Ovary (tissue), 9 donors: Measurements from ENCODE around the gene ATP5PB. TPM values are rescaled to one million over a fixed set of nuclear protein-coding genes. Genes with fewer than 3 reads are reported as not detected.
A peak's percentile ranks its signal among the peaks of the same experiment; 100 is the strongest.

ENCODE experiments used
- DNase-seq, 5 donors: peaks; one replicate each; pipeline ENCODE4 v3.0.0-alpha.2; 2019 to 2020
- H3K27ac ChIP-seq, 2 donors: fragments of 200-600 bp; one replicate each; pipeline versions ENCODE4 v1.5.1 to v1.8.0; 2019 to 2022
- H3K27me3 ChIP-seq: fragments of 200-600 bp; one replicate; pipeline ENCODE4 v1.8.0; 2022
- H3K36me3 ChIP-seq: fragments of 200-600 bp; sonication (generic); one replicate; pipeline ENCODE4 v1.5.1; 2019
- H3K4me1 ChIP-seq: one replicate; pipeline ENCODE4 v1.8.1; 2013; ENCODE audit warnings: mild to moderate bottlenecking, moderate library complexity; ENCODE audit not compliant: insufficient read depth
- H3K4me3 ChIP-seq: fragments of 200-600 bp; sonication (generic); one replicate; pipeline ENCODE4 v1.5.1; 2017
- H3K9me3 ChIP-seq, 2 donors: fragments of 200-600 bp in 1 of 2; sonication (generic) in 1 of 2; one replicate each; pipeline versions ENCODE4 v1.5.1 to v1.8.1; 2013 to 2019; ENCODE audit warnings: mild to moderate bottlenecking in 1 of 2, moderate library complexity in 1 of 2
- CTCF ChIP-seq, 3 donors: fragments of 450-650 bp in 2 of 3; fragments of 200-600 bp in 1 of 3; IDR thresholded peaks; one replicate each; pipeline versions ENCODE4 v1.5.1 to v1.8.0; 2016 to 2022; ENCODE audit warnings: antibody characterized with exemption in 3 of 3, mild to moderate bottlenecking in 1 of 3
- EP300 ChIP-seq: sonication (generic); formaldehyde crosslinking; IDR thresholded peaks from one replicate; pipeline ENCODE4 v1.6.1; 2017; ENCODE audit warnings: antibody characterized with exemption
- POLR2A ChIP-seq: fragments of 450-650 bp; IDR thresholded peaks from one replicate; pipeline ENCODE4 v1.6.1; 2017; ENCODE audit warnings: antibody characterized with exemption, mild to moderate bottlenecking, moderate library complexity
- WGBS, 3 donors: extraction: QIAGEN DNeasy Blood & Tissue Kit in 1 of 3; methylation state at CpG; one replicate each; pipeline versions ENCODE4 v1.1.5 to v1.1.7; 2013 to 2017; 5-methylcytosine and 5-hydroxymethylcytosine counted together
- intact Hi-C, 4 donors: fragments of 100-400 bp; cut with DNase I; formaldehyde crosslinking; loops; one replicate each; pipeline versions ENCODE4 v1.11.0 to v1.15.1; 2022 to 2023
- polyA plus RNA-seq, 2 donors: library from polyadenylated mRNA; stranded (reverse); fragments of 200-250 nt in 1 of 2; fragments of 350-450 nt in 1 of 2; fragmentation: Illumina TruSeq in 1 of 2; extraction: RNeasy Lipid Tissue Mini Kit (QIAGEN cat#74804) in 1 of 2; gene quantifications; one replicate each; pipeline ENCODE4 v1.2.3, GENCODE V29; 2013 to 2014
- total RNA-seq, 7 donors: library from RNA; depleted of rRNA in 2 of 7; stranded (reverse); fragments of >200 nt in 2 of 7; fragmentation: NEBNext Ultra II Directional in 3 of 7; extraction: Animal tissue kit (Norgen Biotek cat#: 25700) in 3 of 7; gene quantifications; one replicate each; pipeline versions ENCODE4 v1.1.0 to v1.2.4, GENCODE V29; 2016 to 2023
- donor health status: DM: no; HTN: no; CAD: no; lungs with moderate emphysema.
- donor health status: DM: no; HTN: no; CAD: no.
- donor health status: Bipolar disorder and iron deficiency.
- donor health status: DM: yes; HTN: yes; CAD: no.
- donor health status: DM: no; HTN: no; CAD: no.
- donor health status: DM: yes; HTN: yes; CAD: no.

Gene ATP5PB
- total and polyA plus RNA-seq, 9 donors = 125 to 277 (median 142) TPM

- H3K36me3 ChIP-seq = no peaks in the 10 kb centered on the region
- peaks cover 4% of the 10 kb centered on the region for H3K4me1 ChIP-seq
- H3K9me3 ChIP-seq = no peaks in the 10 kb centered on the region
- peak overlapping the region in 1 of 2 donors; percentile 28 for H3K27ac ChIP-seq
- no peak for TF ChIP-seq EP300
- TF ChIP-seq CTCF (IDR thresholded peaks at IDR 0.05) = no peak
- TF ChIP-seq POLR2A = no peak
- DNase-seq = no peak
- no peaks in the 10 kb centered on the region for H3K27me3 ChIP-seq
- H3K4me3 ChIP-seq = no peak overlapping the region
- intact Hi-C loops = no loop called here
- WGBS, 3 donors = 45 to 67% (median 51%) methylated on average over 2 of the region's 2 CpGs
Measured at GRCh38 chr1:111476761-111477309, 27.6 kb downstream of the ATP5PB start.

GRCh38 chr1:111480674-111481073, 31.4 kb downstream of the ATP5PB start:
- no peaks in the 10 kb centered on the region for H3K9me3 ChIP-seq
- no peaks in the 10 kb centered on the region for H3K36me3 ChIP-seq
- no peak for DNase-seq
- peaks cover 4% of the 10 kb centered on the region for H3K4me1 ChIP-seq
- no peaks in the 10 kb centered on the region for H3K27me3 ChIP-seq
- intact Hi-C loops = loop anchor here in 2 of 4 donors (5.0 kb wide), 1 partner anchor 287 kb away; no protein-coding TSS in a partner anchor
- no peak overlapping the region for H3K27ac ChIP-seq
- H3K4me3 ChIP-seq = no peak overlapping the region
- WGBS, 3 donors = 58 to 61% (median 59%) methylated on average over 1 of the region's 1 CpG
- no peak for TF ChIP-seq CTCF (IDR thresholded peaks at IDR 0.05)
- no peak for TF ChIP-seq POLR2A
- TF ChIP-seq EP300 = no peak

GRCh38 chr1:111481387-111482221, 32.3 kb downstream of the ATP5PB start:
- Histone ChIP-seq H3K27ac (peak overlapping the region in 1 of 2 donors; percentile 17), H3K4me3 (no peak overlapping the region), H3K27me3 (no peaks in the 10 kb centered on the region), H3K9me3 (no peaks in the 10 kb centered on the region), H3K36me3 (no peaks in the 10 kb centered on the region), H3K4me1 (peaks cover 1% of the 10 kb centered on the region)
- intact Hi-C loops = loop anchor here in 2 of 4 donors (5.0 kb wide), 1 partner anchor 286 kb away; no protein-coding TSS in a partner anchor
- WGBS, 3 donors = 18 to 27% (median 23%) methylated on average over 8 of the region's 8 CpGs
- peak; percentile 74 to 86 (median 79) for DNase-seq
- no peak for TF ChIP-seq EP300
- peak; percentile 52 to 64 (median 56) for TF ChIP-seq CTCF (IDR thresholded peaks at IDR 0.05)

- Histone ChIP-seq H3K27ac (no peak overlapping the region), H3K4me3 (no peak overlapping the region), H3K27me3 (no peaks in the 10 kb centered on the region), H3K9me3 (no peaks in the 10 kb centered on the region), H3K4me1 (no peaks in the 10 kb centered on the region), H3K36me3 (no peaks in the 10 kb centered on the region)
- intact Hi-C loops = loop anchor here in 2 of 4 donors (5.0 kb wide), 1 partner anchor 284 kb away; no protein-coding TSS in a partner anchor
- no peak for DNase-seq
- TF ChIP-seq CTCF (IDR thresholded peaks at IDR 0.05) (no peak), POLR2A (no peak), EP300 (no peak)
- 46 to 68% (median 65%) methylated on average over 3 of the region's 3 CpGs for WGBS, 3 donors
Measured at GRCh38 chr1:111483166-111483565, 33.9 kb downstream of the ATP5PB start.
